ENCODE data around the gene ROBO1.
"Not testable (repeated sequence)": the region's sequence is repeated elsewhere in the genome, so short reads cannot be mapped to it uniquely, and the experiment has no call there.

Gene ROBO1

GRCh38 chr3:78762121-78762520, 1005.7 kb downstream of the ROBO1 start:
- no peak for DNase-seq

- no peak for DNase-seq
These were observed 1006.7 kb downstream of the ROBO1 start for GRCh38 chr3:78761126-78761525.

GRCh38 chr3:78757731-78758130, 1010.1 kb downstream of the ROBO1 start:
- DNase-seq: no peak

- DNase-seq: no peak
These were observed 1013.6 kb downstream of the ROBO1 start for GRCh38 chr3:78754066-78754743.

- DNase-seq: no peak
These were observed 1016.5 kb downstream of the ROBO1 start for GRCh38 chr3:78751266-78751665.

- DNase-seq: not testable (repeated sequence)
These were observed 1017.5 kb downstream of the ROBO1 start for GRCh38 chr3:78750291-78750690.

GRCh38 chr3:78749056-78749455, 1018.7 kb downstream of the ROBO1 start:
- DNase-seq: no peak

- DNase-seq: no peak
These were observed 1022.0 kb downstream of the ROBO1 start for GRCh38 chr3:78745847-78746246.

- no peak for DNase-seq
These were observed 1025.3 kb downstream of the ROBO1 start for GRCh38 chr3:78742491-78742890.

- DNase-seq: no peak
These were observed 1025.8 kb downstream of the ROBO1 start for GRCh38 chr3:78742041-78742440.

GRCh38 chr3:78741066-78741645, 1026.6 kb downstream of the ROBO1 start:
- no peak for DNase-seq

- no peak for DNase-seq
These were observed 1029.0 kb downstream of the ROBO1 start for GRCh38 chr3:78738833-78739232.

GRCh38 chr3:78737988-78738387, 1029.8 kb downstream of the ROBO1 start:
- no peak for DNase-seq

GRCh38 chr3:78736863-78737262, 1030.9 kb downstream of the ROBO1 start:
- no peak for DNase-seq

GRCh38 chr3:78734048-78734637, 1033.7 kb downstream of the ROBO1 start:
- DNase-seq: no peak

- no peak for DNase-seq
These were observed 1034.9 kb downstream of the ROBO1 start for GRCh38 chr3:78732893-78733292.

- no peak for DNase-seq
These were observed 1035.3 kb downstream of the ROBO1 start for GRCh38 chr3:78732471-78732870.

GRCh38 chr3:78729946-78730345, 1037.9 kb downstream of the ROBO1 start:
- DNase-seq: no peak

- DNase-seq: no peak
These were observed 1039.2 kb downstream of the ROBO1 start for GRCh38 chr3:78728406-78729145.

- no peak for DNase-seq
These were observed 1041.3 kb downstream of the ROBO1 start for GRCh38 chr3:78726545-78726944.

GRCh38 chr3:78725703-78726246, 1042.0 kb downstream of the ROBO1 start:
- no peak for DNase-seq

- no peak for DNase-seq
These were observed 1042.9 kb downstream of the ROBO1 start for GRCh38 chr3:78724859-78725258.

- not testable (repeated sequence) for DNase-seq
These were observed 1043.4 kb downstream of the ROBO1 start for GRCh38 chr3:78724364-78724763.
